ENCODE measurements around the gene USP13. TPM values are rescaled to one million over a fixed set of nuclear protein-coding genes. Genes with fewer than 3 reads are reported as not detected.

USP13 gene
- total and polyA plus RNA-seq, 2 donors from 2014 or later = 3.0 to 9.0 TPM

- Histone ChIP-seq H3K4me3 (ENCODE audit: low read length in 3 of 3) (no peak overlapping the region), H3K9me3 (ENCODE audit: control insufficient read depth in 2 of 3, insufficient read depth in 1 of 3, low read length in 3 of 3) (no peaks in the 10 kb centered on the region), H3K27ac (ENCODE audit: low read depth in 2 of 2, low read length in 2 of 2) (no peak overlapping the region), H3K4me1 (ENCODE audit: control insufficient read depth in 2 of 3, insufficient read depth in 2 of 3, low read depth in 1 of 3, low read length in 3 of 3) (no peaks in the 10 kb centered on the region), H3K36me3 (ENCODE audit: control insufficient read depth in 2 of 3, insufficient read depth in 3 of 3, low read length in 3 of 3) (no peaks in the 10 kb centered on the region), H3K27me3 (ENCODE audit: control insufficient read depth, insufficient read depth, low read length) (no peaks in the 10 kb centered on the region), H3K9ac (ENCODE audit: low read length in 3 of 3) (no peak overlapping the region)
- FAIRE-seq = no peak
- intact Hi-C loops (cut with DNase I) = no loop called here
- no peak for TF ChIP-seq CTCF (IDR thresholded peaks at IDR 0.05; ENCODE audit: borderline replicate concordance, extremely low read depth, insufficient read depth)
- DNase-seq = no peak
Observed at GRCh38 chr3:179666030-179666429, 13.2 kb downstream of the USP13 start.

- no peak for TF ChIP-seq CTCF (IDR thresholded peaks at IDR 0.05; ENCODE audit: borderline replicate concordance, extremely low read depth, insufficient read depth)
- H3K4me1 ChIP-seq (ENCODE audit: control insufficient read depth in 2 of 3, insufficient read depth in 2 of 3, low read depth in 1 of 3, low read length in 3 of 3) = no peaks in the 10 kb centered on the region
- H3K9ac ChIP-seq (ENCODE audit: low read length in 3 of 3) = no peak overlapping the region
- DNase-seq = peak in 1 of 5 donors; percentile 27
- FAIRE-seq = no peak
- H3K36me3 ChIP-seq (ENCODE audit: control insufficient read depth in 2 of 3, insufficient read depth in 3 of 3, low read length in 3 of 3) = no peaks in the 10 kb centered on the region
- intact Hi-C loops (cut with DNase I) = no loop called here
- no peak overlapping the region for H3K4me3 ChIP-seq (ENCODE audit: low read length in 3 of 3)
- no peak overlapping the region for H3K27ac ChIP-seq (ENCODE audit: low read depth in 2 of 2, low read length in 2 of 2)
- no peaks in the 10 kb centered on the region for H3K27me3 ChIP-seq (ENCODE audit: control insufficient read depth, insufficient read depth, low read length)
- H3K9me3 ChIP-seq (ENCODE audit: control insufficient read depth in 2 of 3, insufficient read depth in 1 of 3, low read length in 3 of 3) = no peaks in the 10 kb centered on the region
Observed at GRCh38 chr3:179666436-179667035, 13.7 kb downstream of the USP13 start.

- H3K4me1 ChIP-seq (ENCODE audit: control insufficient read depth in 2 of 3, insufficient read depth in 2 of 3, low read depth in 1 of 3, low read length in 3 of 3) = no peaks in the 10 kb centered on the region
- intact Hi-C loops (cut with DNase I) = no loop called here
- H3K36me3 ChIP-seq (ENCODE audit: control insufficient read depth in 2 of 3, insufficient read depth in 3 of 3, low read length in 3 of 3) = no peaks in the 10 kb centered on the region
- no peaks in the 10 kb centered on the region for H3K27me3 ChIP-seq (ENCODE audit: control insufficient read depth, insufficient read depth, low read length)
- H3K9me3 ChIP-seq (ENCODE audit: control insufficient read depth in 2 of 3, insufficient read depth in 1 of 3, low read length in 3 of 3) = no peaks in the 10 kb centered on the region
- TF ChIP-seq CTCF (IDR thresholded peaks at IDR 0.05; ENCODE audit: borderline replicate concordance, extremely low read depth, insufficient read depth) = no peak
- H3K4me3 ChIP-seq (ENCODE audit: low read length in 3 of 3) = no peak overlapping the region
- FAIRE-seq = no peak
- H3K27ac ChIP-seq (ENCODE audit: low read depth in 2 of 2, low read length in 2 of 2) = no peak overlapping the region
- no peak for DNase-seq
- H3K9ac ChIP-seq (ENCODE audit: low read length in 3 of 3) = no peak overlapping the region
Observed at GRCh38 chr3:179668429-179668828, 15.6 kb downstream of the USP13 start.

GRCh38 chr3:179670311-179670710 lies 17.5 kb downstream of the USP13 start:
- intact Hi-C loops (cut with DNase I) = no loop called here
- Histone ChIP-seq H3K9me3 (ENCODE audit: control insufficient read depth in 2 of 3, insufficient read depth in 1 of 3, low read length in 3 of 3) (no peaks in the 10 kb centered on the region), H3K9ac (ENCODE audit: low read length in 3 of 3) (no peak overlapping the region), H3K27me3 (ENCODE audit: control insufficient read depth, insufficient read depth, low read length) (no peaks in the 10 kb centered on the region), H3K4me1 (ENCODE audit: control insufficient read depth in 2 of 3, insufficient read depth in 2 of 3, low read depth in 1 of 3, low read length in 3 of 3) (no peaks in the 10 kb centered on the region), H3K36me3 (ENCODE audit: control insufficient read depth in 2 of 3, insufficient read depth in 3 of 3, low read length in 3 of 3) (no peaks in the 10 kb centered on the region), H3K27ac (ENCODE audit: low read depth in 2 of 2, low read length in 2 of 2) (no peak overlapping the region), H3K4me3 (ENCODE audit: low read length in 3 of 3) (no peak overlapping the region)
- no peak for FAIRE-seq
- TF ChIP-seq CTCF (IDR thresholded peaks at IDR 0.05; ENCODE audit: borderline replicate concordance, extremely low read depth, insufficient read depth) = no peak
- no peak for DNase-seq
